NCI-H524 (cell line): ENCODE data around the gene CIBAR2.
"Not testable (repeated sequence)": the region's sequence is repeated elsewhere in the genome, so short reads cannot be mapped to it uniquely, and the experiment has no call there.

Experiments
- DNase-seq, 2 experiments: peaks; one replicate each; lab custom pipeline; 2025; lab: John Stamatoyannopoulos, UW

CIBAR2 gene

DNA sequence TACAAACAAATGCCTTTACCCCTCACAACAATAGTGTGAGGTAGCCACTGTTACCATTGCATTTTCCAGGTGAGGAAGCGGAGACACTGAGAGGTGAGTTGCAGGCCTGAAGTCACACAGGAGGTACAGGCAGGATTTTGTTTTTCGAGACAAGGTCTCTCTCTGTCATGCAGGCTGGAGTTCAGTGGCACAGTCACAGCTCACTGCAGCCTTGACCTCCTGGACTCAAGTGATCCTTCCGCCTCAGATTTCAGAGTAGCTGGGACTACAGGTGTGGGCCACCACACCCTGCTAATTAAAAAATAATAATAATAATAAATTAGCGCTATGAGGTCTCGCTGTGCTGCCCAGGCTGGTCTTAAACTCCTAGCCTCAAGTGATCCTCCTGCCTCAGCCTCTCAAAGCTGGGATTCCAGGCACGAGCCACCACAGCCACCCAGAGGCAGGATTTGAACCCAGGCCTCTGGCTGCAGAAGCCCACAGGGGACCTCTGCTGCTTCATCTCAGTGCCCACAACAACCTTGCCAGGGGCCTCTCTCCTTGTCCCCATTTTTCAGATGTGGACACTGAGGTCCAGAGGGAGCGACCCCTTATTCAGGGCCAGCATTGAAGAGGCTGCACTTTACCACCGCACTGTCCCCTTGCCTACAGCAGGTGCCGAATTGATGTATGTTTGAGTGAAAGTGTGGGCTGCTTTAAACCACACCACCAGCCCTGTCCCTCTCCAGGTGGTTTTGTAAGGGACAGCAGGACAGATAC, 16.0 kb upstream of the CIBAR2 start:
- DNase-seq: no peak

- no peak for DNase-seq
Observed at GRCh38 chr16:85127379-85127723, 15.1 kb upstream of the CIBAR2 start.

DNA sequence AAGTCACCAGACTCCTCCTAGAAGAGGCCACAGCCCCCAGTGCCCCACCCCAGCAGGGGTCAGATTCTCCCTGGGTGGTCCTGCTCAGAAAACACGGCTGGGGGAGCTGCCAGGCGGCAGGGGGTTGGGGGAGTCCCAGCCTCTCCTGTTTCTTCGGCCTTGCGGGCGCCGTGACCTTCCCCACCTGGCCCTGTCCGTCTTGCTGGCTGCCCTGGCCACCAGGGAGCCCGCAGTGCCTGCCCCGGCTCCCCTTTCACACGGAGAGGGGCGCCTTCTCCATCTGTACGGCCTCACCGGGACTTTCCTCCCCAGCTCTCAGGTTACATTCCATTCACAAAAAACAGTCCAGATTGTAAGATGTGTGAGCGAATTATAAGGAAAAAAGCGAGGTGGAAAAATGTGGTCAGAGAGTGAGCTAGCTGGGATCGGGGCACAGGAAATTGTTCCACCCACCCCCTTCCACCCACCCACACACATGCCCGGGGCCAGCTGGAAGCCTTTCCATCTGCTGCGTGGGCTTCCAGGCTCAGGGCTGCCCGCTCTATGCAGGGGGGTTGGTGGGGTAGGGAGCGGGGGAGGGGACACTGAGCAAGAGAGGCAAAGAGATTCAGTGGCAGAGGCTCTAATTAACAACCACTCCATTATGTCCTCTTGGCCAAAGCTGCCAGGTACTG, 14.6 kb upstream of the CIBAR2 start:
- DNase-seq: peak; percentile 79 to 89

GRCh38 chr16:85126394-85126704, 14.1 kb upstream of the CIBAR2 start:
- no peak for DNase-seq

- no peak for DNase-seq
Observed at GRCh38 chr16:85125570-85126393, 13.5 kb upstream of the CIBAR2 start.

DNA sequence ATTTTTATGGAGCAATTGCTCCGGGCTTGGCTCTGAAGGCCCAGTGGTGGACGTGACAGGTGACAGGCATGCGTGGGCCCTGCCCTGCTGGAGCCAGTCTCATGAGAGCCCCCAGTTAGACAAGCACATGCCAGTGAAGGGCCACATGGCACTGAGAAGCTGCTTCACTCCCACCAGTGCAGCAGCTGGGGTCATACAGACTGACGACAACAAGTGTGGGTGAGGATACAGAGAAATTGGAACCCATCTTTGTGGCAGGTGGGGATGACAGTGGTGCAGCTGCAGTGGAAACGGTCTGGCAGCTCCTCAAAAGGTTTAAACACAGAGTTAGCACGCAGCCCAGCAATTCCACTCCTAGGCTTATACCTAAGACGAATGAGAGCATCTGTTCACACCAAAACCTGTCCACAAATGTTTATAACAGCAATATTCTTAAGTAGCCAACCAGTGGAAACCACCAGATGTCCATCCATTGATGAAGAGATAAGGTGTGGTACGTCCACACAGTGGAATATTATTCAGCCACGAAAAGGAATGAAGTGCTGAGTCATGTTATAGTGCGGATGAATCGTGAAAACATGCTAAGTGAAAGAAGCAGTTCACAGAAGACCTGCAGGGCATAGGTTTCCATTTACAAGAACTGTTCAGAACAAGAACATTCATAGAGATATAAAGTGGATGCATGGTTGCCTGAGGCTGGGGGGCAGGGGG, 12.5 kb upstream of the CIBAR2 start:
- DNase-seq: peak; percentile 86 to 90

GRCh38 chr16:85123891-85124635, 11.8 kb upstream of the CIBAR2 start:
- DNase-seq: no peak

DNA sequence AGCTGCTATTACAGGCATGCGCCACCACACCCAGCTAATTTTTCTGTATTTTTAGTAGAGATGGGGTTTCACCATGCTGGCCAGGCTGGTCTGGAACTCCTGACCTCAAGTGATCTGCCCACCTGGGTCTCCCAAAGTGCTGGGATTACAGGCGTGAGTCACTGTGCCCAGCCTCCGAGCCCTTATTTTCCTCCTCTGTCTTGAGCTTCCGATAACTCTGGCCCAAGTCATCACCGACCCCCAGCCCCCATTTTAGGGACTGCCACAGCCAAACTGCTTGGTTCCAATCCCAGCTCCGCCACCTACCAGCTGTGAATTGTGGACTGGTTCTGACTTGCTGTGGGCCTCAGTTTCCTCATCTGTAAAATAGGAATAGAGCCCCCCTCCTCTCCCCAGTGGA, 11.2 kb upstream of the CIBAR2 start:
- not testable (repeated sequence) for DNase-seq

- no peak for DNase-seq
Observed at GRCh38 chr16:85120006-85120340, 7.7 kb upstream of the CIBAR2 start.

DNA sequence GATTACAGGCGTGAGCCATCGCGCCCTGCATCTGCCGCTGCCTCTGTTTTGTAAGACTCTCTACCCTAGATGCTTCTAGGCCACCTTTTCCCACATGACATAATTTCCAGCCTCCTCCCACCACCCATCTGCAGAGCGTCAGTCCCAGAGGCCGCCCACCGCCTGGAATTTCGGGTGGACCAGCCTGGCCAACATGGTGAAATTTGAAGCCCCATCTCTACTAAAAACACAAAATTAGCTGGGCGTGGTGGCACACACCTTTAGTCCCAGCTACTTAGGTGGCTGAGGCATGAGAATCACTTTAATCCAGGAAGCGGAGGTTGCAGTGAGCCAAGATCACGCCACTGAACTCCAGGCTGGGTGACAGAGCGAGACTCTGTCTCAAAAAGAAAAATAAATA, 5.1 kb upstream of the CIBAR2 start:
- DNase-seq: no peak

DNA sequence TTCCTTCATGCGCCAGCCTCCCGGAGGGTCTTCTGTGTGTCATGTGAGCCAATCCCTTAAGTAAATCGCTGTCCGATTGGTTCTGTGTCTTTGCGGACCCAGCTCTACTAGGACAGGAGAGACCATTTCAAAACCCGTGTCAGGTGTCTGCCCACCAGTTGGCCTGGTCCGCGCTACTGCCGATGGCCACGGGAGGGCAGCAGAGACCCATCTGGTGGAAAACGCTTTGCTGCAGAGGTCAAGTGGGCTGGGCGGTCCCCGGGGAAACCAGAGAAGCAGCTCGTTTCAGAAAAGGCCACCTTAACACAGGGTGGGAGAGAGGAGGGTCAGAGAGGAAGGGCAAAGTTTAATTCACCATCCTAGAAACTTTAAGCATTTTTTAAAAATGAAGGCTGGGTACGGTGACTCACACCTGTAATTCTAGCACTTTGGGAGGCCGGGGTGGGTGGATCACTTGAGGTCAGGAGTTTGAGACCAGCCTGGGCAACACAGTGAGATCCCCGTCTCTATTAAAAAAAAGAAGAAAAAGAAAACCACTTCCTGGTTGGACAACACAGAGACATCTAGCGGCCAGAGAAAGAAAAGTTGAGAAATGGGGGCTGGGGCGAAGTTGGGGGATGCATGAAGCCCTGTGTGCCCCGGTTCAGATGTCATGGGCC, 2.8 kb upstream of the CIBAR2 start:
- peak; percentile 84 to 90 for DNase-seq

GRCh38 chr16:85113913-85114312, 1.6 kb upstream of the CIBAR2 start:
- DNase-seq: no peak

DNA sequence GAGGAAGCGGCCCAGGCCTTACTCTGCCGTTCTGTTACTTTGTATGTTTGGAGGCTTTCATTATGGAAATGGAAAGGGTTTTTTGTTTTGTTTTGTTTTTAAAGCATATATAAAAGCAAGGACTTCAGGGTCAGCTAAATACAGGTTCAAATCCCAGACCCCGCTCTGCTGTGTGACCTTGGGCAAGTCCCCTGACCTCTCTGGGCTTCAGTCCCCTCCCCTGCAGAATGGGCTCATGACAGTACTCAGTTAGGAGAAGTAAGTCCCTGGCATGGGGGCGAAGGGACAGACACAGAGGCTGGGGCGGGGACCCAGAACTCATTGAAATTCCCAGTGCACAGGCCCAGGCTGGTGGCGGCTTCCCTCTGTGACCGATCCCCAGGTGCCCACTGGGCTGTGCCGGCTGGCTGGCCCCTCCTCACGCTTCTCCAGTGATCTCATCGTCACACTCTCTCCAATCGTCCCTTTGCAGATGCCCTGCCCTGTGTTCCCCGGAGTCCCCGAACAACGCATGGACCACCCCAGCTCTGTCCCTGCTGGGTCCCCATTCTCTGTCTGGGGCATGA, 979 bp upstream of the CIBAR2 start:
- no peak for DNase-seq

DNA sequence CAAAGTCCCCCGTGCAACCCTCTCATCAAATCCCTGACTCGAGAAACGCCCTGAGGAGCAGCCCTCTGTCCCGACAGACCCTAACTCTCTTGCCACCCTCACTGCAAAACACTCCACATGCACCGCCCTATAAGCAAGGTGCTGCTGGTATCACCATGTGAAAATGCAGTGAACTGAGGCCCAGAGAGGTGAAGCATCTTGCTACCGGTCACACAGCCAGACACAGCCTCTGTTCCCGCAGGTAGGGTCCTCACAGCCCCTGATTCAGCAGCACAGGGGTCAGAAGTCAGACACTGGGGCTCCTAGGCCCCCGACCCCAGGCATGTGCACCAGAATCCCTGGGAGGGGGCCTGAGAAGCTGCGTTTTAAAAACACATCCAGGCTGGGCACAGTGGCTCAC, 1.1 kb downstream of the CIBAR2 start:
- no peak for DNase-seq

GRCh38 chr16:85110105-85110504, 2.2 kb downstream of the CIBAR2 start:
- DNase-seq: no peak

DNA sequence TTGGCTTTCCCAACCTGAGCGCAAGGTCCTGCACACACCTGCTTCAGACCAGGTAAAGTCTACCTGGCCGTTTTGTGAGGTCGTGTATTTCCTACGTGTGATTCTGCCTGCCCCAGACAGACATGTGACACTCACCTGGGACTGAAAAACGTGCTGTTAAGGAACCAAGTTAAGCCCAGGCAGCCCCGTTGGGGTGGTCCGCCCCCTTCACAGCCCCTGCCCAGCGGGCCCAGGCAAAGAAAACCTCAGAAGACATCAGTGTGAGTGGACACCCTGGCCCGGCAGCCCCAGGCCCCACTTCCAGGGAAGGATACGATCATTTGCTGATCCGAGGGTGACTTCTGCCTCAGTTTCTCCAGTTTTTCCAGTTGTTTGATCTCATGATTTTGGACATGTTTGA, 4.7 kb downstream of the CIBAR2 start:
- DNase-seq: no peak

DNA sequence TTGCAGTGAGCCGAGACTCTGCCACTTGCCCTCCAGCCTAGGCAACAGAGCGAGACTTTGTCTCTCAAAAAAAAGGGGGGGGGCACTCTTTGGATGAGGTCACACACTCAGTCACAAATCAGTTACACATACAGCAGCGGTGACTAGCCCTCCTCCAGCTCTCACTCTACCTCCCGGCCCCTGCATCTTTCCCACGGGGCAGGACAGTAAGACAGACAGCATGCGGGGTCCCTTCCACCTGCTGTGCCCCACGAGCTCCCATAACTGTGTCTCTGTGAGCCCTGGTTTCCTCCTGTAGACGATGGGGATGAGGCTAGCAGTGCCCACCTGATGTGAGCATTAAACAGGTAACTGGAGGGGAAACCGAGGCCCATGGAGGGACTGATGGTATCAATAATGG, 5.2 kb downstream of the CIBAR2 start:
- DNase-seq: no peak

DNA sequence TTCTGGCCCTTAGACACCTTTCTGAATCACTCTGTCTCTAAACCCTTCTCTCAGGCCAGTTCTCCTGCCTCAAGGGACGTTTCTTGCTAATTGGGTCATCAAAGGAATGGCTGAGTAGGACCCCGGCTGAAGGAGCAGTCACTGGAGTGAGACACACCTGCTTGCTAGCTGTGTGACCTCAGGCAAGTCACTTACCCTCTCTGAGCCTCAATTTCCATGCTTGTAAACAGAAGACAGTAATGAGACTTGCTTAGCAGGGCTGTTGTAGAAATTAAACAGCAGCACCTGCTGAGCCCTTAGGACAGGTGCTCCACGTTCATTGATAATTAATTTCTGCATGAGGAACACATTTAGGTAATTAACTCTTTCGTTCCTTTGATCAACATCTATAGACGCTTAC, 6.8 kb downstream of the CIBAR2 start:
- no peak for DNase-seq

- no peak for DNase-seq
Observed at GRCh38 chr16:85104821-85105391, 7.4 kb downstream of the CIBAR2 start.

DNA sequence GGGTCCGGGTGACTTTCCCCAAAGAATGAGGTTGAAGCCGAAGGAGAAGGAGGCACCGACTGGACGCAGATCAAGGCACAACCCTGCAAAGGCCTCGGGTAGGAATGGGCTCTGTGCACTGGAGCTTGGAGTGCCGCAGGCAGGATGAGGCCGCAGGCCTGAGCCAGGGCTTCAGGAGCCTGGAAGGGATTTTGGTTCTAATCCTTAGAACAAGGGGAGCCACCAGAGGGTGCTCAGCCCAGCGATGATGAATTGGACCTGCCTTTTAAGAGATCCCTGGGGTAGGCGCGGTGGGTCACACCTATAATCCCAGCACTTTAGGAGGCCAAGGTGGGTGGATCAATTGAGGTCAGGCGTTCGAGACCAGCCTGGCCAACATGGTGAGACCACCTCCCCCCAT, 8.1 kb downstream of the CIBAR2 start:
- peak; percentile 44 to 74 for DNase-seq
